WTC11 (cell line): ENCODE results near the gene IPPK. TPM values are rescaled to one million over a fixed set of nuclear protein-coding genes. Genes with fewer than 3 reads are reported as not detected.

Source experiments
- ATAC-seq: fragments of 200-7000 bp; cut with Tn5 transposase; 2 replicates; pipeline ENCODE4 v1.10.0; 2021; ENCODE audit warnings: mild to moderate bottlenecking, moderate library complexity
- CTCF ChIA-PET: fragments of 300-600 bp; sonication (Branson Sonifier 250); formaldehyde crosslinking; loops from one replicate; lab custom pipeline; 2021; ENCODE audit warnings: antibody characterized with exemption; lab: Charles Lee
- POLR2A ChIA-PET: fragments of 350-600 bp; sonication (Branson Sonifier 250); formaldehyde crosslinking; loops from one replicate; lab custom pipeline; 2021; ENCODE audit warnings: antibody characterized with exemption; lab: Charles Lee
- DNase-seq: peaks from one replicate; pipeline ENCODE4 v3.0.0; 2021; ENCODE audit warnings: low spot score
- H3K27ac Mint-ChIP-seq: 2 replicates; pipeline ENCODE4 v1.8.0; 2021; ENCODE audit warnings: mixed read lengths
- H3K27me3 Mint-ChIP-seq: 2 replicates; pipeline ENCODE4 v1.8.0; 2021; ENCODE audit warnings: low read depth, mild to moderate bottlenecking, moderate library complexity, mixed read lengths
- H3K36me3 Mint-ChIP-seq: 2 replicates; pipeline ENCODE4 v1.8.0; 2021; ENCODE audit warnings: mixed read lengths
- H3K4me1 Mint-ChIP-seq: 2 replicates; pipeline ENCODE4 v1.8.0; 2022; ENCODE audit warnings: mixed read lengths
- H3K4me3 Mint-ChIP-seq: 2 replicates; pipeline ENCODE4 v1.8.0; 2021; ENCODE audit warnings: mild to moderate bottlenecking, moderate library complexity, mixed read lengths
- H3K9me3 Mint-ChIP-seq: 2 replicates; pipeline ENCODE4 v1.8.0; 2021; ENCODE audit warnings: mixed read lengths
- ATF6 ChIP-seq: sonication (generic); formaldehyde crosslinking; IDR thresholded peaks from 2 replicates; pipeline ENCODE4 v1.8.1; 2023; ENCODE audit warnings: mild to moderate bottlenecking, missing genetic modification reagents
- E2F1 ChIP-seq: sonication (generic); formaldehyde crosslinking; IDR thresholded peaks from 2 replicates; pipeline ENCODE4 v1.8.0; 2022; ENCODE audit warnings: mild to moderate bottlenecking, missing genetic modification reagents
- E2F4 ChIP-seq: sonication (generic); formaldehyde crosslinking; IDR thresholded peaks from 2 replicates; pipeline ENCODE4 v1.8.1; 2022; ENCODE audit warnings: low read depth, mild to moderate bottlenecking, moderate library complexity, missing genetic modification reagents, borderline replicate concordance
- ELF4 ChIP-seq: sonication (generic); formaldehyde crosslinking; IDR thresholded peaks from 2 replicates; pipeline ENCODE4 v1.8.1; 2022; ENCODE audit warnings: low read depth, mild to moderate bottlenecking, moderate library complexity, missing genetic modification reagents
- EMX1 ChIP-seq: fragments of 250-450 bp; sonication (Bioruptor Pico); IDR thresholded peaks from 2 replicates; pipeline ENCODE4 v1.8.0; 2021; ENCODE audit warnings: mild to moderate bottlenecking
- FOXP1 ChIP-seq: sonication (generic); formaldehyde crosslinking; IDR thresholded peaks from 2 replicates; pipeline ENCODE4 v1.8.0; 2022; ENCODE audit warnings: missing genetic modification reagents, mild to moderate bottlenecking, moderate library complexity, borderline replicate concordance
- GABPB1 ChIP-seq: sonication (generic); formaldehyde crosslinking; IDR thresholded peaks from 2 replicates; pipeline ENCODE4 v1.8.1; 2023; ENCODE audit warnings: mild to moderate bottlenecking, missing genetic modification reagents
- GRHL2 ChIP-seq: fragments of 250-450 bp; sonication (Bioruptor Pico); IDR thresholded peaks from 2 replicates; pipeline ENCODE4 v1.8.0; 2022; ENCODE audit warnings: mild to moderate bottlenecking, moderate library complexity; ENCODE audit not compliant: insufficient replicate concordance, severe bottlenecking
- GTF2I ChIP-seq: fragments of 250-450 bp; sonication (Bioruptor Pico); conservative IDR thresholded peaks from 2 replicates; pipeline ENCODE4 v1.4.0; 2021; ENCODE audit warnings: mild to moderate bottlenecking
- HMGA2 ChIP-seq: fragments of 250-450 bp; sonication (Bioruptor Pico); IDR thresholded peaks from 2 replicates; pipeline ENCODE4 v1.4.0; 2021; ENCODE audit warnings: mild to moderate bottlenecking, moderate library complexity
- HMGXB4 ChIP-seq: sonication (generic); formaldehyde crosslinking; IDR thresholded peaks from 2 replicates; pipeline ENCODE4 v1.8.1; 2023; ENCODE audit warnings: mild to moderate bottlenecking, moderate library complexity, missing genetic modification reagents
- OVOL2 ChIP-seq: fragments of 250-450 bp; sonication (Bioruptor Pico); IDR thresholded peaks from 2 replicates; pipeline ENCODE4 v1.9.0; 2021; ENCODE audit warnings: mild to moderate bottlenecking, borderline replicate concordance
- RELA ChIP-seq: sonication (generic); formaldehyde crosslinking; IDR thresholded peaks from 2 replicates; pipeline ENCODE4 v1.8.1; 2022; ENCODE audit warnings: missing genetic modification reagents, mild to moderate bottlenecking, borderline replicate concordance
- RORB ChIP-seq: fragments of 250-450 bp; sonication (Bioruptor Pico); IDR thresholded peaks from 2 replicates; pipeline ENCODE4 v1.9.0; 2021; ENCODE audit warnings: mild to moderate bottlenecking
- USF1 ChIP-seq: sonication (generic); formaldehyde crosslinking; IDR thresholded peaks from 2 replicates; pipeline ENCODE4 v1.8.0; 2022; ENCODE audit warnings: mild to moderate bottlenecking, missing genetic modification reagents
- ZBTB21 ChIP-seq: sonication (generic); formaldehyde crosslinking; IDR thresholded peaks from 2 replicates; pipeline ENCODE4 v1.8.1; 2023; ENCODE audit warnings: mild to moderate bottlenecking, missing genetic modification reagents, borderline replicate concordance
- ZNF232 ChIP-seq: sonication (generic); formaldehyde crosslinking; IDR thresholded peaks from 2 replicates; pipeline ENCODE4 v1.8.0; 2022; ENCODE audit warnings: mild to moderate bottlenecking, missing genetic modification reagents
- ZNF281 ChIP-seq: sonication (generic); formaldehyde crosslinking; IDR thresholded peaks from 2 replicates; pipeline ENCODE4 v1.8.0; 2023; ENCODE audit warnings: mild to moderate bottlenecking, missing genetic modification reagents
- total RNA-seq: library from RNA; stranded (reverse); gene quantifications from 3 replicates; pipeline ENCODE4 v1.2.3, GENCODE V29; 2021

Gene IPPK
- total RNA-seq, 1 experiment from 2014 or later, result 8.6 TPM

GRCh38 chr9:92637326-92637725, 32.6 kb downstream of the IPPK start (continued):
- TF ChIP-seq ATF6 (CRISPR knock-in tag), result no peak

- TF ChIP-seq ZNF281 (CRISPR knock-in tag) (no peak), ZNF232 (CRISPR knock-in tag) (no peak), E2F4 (CRISPR knock-in tag) (no peak), HMGA2 (CRISPR knock-in tag) (no peak), ZBTB21 (no peak), GABPB1 (CRISPR knock-in tag) (no peak), FOXP1 (no peak), EMX1 (CRISPR knock-in tag) (no peak), GTF2I (CRISPR knock-in tag) (no peak), USF1 (CRISPR knock-in tag) (no peak)
These were observed 33.3 kb downstream of the IPPK start for GRCh38 chr9:92636627-92637026.

GRCh38 chr9:92635760-92636159, 34.2 kb downstream of the IPPK start:
- TF ChIP-seq HMGXB4 (CRISPR knock-in tag) (no peak), GRHL2 (CRISPR knock-in tag) (no peak), OVOL2 (no peak), ELF4 (CRISPR knock-in tag) (no peak), RORB (CRISPR knock-in tag) (no peak), GABPB1 (CRISPR knock-in tag) (no peak), HMGA2 (CRISPR knock-in tag) (no peak), E2F1 (no peak), RELA (no peak)
- ATAC-seq, result no peak
- ChIA-PET POLR2A (no interaction called here), CTCF (interaction anchor here (1.8 to 2.0 kb wide), 2 partner anchors 44 to 495 kb away, joined by 5 read pairs; no protein-coding TSS in a partner anchor)
- H3K4me1 Mint-ChIP-seq, result no peaks in the 10 kb centered on the region
- no peaks in the 10 kb centered on the region for H3K27me3 Mint-ChIP-seq
- H3K36me3 Mint-ChIP-seq, result peaks cover 20% of the 10 kb centered on the region
- DNase-seq, result no peak
- no peak overlapping the region for H3K4me3 Mint-ChIP-seq
- peak overlapping the region; percentile 50 for H3K27ac Mint-ChIP-seq
- H3K9me3 Mint-ChIP-seq, result no peaks in the 10 kb centered on the region

More at GRCh38 chr9:92636627-92637026, 33.3 kb downstream of the IPPK start:
- Mint-ChIP-seq H3K9me3 (no peaks in the 10 kb centered on the region), H3K4me1 (no peaks in the 10 kb centered on the region), H3K27me3 (no peaks in the 10 kb centered on the region), H3K36me3 (peaks cover 21% of the 10 kb centered on the region), H3K4me3 (no peak overlapping the region), H3K27ac (no peak overlapping the region)
- no peak for ATAC-seq
- DNase-seq, result no peak
- POLR2A ChIA-PET, result no interaction called here
- CTCF ChIA-PET, result no interaction called here
